UCSD-AML1 (cell line): ENCODE data around the gene NTM.

ENCODE experiments used
- DNase-seq: peaks from one replicate; lab custom pipeline; 2025; ENCODE audit not compliant: unreplicated experiment; lab: John Stamatoyannopoulos, UW

Gene NTM

DNA sequence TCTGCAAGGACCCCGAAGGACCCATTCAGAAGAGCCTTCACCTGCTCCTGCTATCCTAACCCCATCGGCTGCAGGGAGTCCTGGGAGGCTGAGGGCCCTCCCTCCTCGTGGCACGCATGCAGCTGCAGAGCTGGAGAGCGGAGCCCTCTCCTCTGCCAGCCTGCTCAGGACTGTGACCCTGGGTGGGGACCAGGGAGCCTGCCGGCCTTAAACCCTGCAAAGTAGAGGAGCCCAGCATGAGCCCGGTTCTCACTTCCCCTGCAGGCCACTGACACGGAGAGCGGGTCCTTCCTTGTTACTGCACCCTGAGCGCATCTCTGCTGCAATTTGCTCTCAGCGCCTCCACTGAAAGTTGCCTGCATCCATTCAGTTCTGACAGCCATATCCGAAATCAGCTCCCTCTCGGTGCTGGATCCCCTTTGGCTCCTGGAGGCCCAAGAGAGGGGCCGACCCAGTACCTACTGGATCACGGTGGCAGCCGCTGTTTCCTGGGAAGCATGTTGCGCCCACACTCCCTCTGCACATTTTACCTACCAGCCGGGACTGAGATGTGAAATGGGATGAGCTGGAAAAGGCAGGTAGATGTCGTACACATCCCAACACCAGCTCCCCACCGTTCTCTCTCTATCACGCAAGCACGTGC lies 312.1 kb downstream of the NTM start:
- DNase-seq, result no peak

DNA sequence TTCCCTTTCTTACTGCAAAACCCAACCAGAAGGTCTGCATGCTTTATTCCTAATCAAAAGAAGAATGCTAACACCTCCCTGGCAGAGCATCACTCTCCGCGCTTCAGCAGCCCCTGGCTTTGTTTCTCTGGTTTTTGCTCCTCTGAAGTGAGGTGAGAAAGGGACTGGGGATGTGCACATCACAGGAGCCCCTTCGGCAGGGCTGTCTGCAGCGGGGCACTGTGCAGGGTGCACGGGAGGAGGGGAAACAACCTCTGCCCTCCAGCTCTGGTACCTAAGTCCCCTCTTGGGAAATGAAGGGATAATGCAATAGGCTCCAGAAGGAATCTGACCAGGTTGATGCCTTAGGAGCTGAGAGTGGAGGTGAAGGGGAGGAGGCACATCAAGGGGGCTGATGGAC lies 312.7 kb downstream of the NTM start:
- DNase-seq, result no peak

DNA sequence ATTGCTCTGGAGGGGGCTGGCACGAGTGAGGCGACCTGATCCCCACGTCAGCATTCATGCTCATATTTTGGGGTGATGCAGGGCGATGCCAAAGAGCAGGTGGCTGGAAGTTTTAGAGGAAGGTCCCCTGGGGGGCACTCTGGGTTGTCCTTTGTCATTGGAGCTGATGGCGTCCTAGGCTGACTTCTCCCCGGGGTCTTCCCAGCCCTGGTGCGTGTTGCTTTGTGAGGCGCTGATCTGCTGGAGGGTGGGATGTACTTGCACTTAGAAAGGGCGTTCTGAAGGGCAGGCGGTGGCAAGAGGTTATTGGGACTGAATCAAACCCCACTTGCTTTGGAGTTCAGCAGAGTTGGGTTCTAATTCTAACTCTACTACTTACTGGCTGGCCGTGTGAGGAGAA lies 313.3 kb downstream of the NTM start:
- DNase-seq, result no peak

DNA sequence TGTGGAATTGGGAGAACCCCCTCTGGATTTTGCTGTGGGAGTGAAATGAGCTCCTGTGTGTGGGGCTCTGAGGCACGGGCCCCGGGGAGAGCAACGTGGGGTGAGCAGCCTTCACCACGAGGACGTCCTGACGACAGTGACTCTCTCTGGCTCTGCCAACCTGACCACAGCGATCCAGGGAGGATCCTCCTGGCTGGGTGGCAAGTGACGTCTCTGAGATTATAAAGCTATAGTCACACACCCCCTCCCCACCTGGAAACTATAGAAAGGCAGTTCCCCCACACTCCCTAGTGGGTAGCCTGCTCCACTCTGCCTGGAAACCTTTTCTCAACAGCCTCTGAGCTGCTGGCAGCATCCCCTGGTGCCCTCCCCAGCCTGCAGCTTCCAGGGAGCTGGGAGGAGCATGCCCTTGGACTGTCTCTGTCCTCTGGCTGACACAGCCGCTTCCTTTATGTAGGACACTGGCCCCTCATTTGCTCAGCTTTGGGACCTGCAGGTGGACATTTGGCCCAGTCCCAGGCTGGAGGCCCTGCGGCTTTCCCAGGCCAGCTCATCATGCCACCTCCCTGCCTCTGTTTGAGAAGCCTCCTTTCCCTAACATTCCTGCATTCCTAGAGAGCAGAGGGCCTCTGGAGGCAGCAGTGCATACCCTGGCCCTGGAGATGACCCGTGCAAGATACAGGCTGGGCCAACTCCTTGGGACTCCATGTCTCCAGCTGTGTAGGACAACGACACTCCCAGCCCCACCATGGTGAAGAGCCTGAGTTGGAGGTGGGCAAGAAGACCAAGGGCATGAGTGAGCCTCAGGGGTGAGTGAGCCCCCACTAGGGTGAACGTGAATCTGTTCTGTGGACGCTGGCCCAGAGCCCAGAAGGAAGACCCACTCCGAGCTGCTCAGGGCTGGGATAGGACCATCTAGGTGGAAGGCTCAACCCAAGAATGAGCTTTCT lies 314.0 kb downstream of the NTM start:
- DNase-seq, result no peak

DNA sequence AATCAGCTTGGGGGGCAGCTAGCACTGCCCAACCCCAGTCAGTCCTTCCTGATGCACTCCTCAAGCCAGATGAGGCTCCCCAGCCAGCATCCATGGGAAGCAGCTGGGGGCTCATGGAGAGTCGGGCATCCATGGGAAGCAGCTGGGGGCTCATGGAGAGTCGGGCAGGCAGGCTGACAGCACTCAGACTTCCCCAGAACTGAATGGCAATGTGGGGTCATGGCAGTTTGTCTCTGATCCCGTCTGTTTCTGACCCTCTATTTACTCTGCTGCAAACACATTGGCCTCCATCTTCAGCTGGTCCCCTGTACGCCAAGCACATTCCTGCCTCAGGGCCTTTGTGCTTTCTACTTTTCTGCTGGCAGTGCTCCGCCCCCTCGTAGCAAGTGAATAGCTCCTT lies 314.8 kb downstream of the NTM start:
- DNase-seq, result no peak

DNA sequence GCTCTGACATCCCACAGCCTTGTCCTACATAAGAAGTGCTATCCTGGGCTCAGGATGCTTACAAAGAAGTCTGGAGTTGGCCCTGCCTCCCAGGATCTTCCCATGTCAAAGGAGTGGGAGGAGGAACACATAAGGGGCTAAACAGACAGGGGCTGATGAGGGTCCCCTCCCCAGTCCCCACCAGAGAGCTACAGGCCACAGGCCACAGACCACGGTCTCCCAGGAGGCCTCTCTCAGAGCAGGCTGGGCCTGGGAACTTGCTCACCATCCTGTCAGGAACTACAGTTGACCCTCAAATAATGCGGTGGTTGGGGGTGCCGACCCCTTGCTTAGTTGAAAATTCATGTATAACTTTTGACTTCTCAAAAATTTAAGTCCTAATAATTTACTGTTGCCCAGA lies 315.5 kb downstream of the NTM start:
- no peak for DNase-seq

DNA sequence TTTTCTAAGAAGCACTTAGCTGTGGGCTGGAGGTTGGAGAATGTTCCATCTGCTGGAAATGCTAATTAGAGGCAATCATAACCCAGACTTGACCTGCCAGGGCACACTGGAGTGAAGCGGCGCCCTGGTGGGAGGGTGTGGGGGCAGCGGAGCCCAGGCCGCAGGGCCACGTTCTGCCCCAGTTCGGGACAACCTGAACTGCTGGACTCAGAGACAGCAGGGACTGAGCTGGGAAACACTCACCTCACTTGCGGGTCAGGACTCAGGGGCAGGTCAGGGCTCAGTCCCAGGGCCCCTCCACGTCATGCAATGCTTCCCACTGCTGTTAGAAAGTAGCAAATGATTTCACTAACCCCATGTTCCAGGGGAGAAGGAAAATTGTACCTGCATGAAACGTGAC lies 316.4 kb downstream of the NTM start:
- DNase-seq, result no peak

DNA sequence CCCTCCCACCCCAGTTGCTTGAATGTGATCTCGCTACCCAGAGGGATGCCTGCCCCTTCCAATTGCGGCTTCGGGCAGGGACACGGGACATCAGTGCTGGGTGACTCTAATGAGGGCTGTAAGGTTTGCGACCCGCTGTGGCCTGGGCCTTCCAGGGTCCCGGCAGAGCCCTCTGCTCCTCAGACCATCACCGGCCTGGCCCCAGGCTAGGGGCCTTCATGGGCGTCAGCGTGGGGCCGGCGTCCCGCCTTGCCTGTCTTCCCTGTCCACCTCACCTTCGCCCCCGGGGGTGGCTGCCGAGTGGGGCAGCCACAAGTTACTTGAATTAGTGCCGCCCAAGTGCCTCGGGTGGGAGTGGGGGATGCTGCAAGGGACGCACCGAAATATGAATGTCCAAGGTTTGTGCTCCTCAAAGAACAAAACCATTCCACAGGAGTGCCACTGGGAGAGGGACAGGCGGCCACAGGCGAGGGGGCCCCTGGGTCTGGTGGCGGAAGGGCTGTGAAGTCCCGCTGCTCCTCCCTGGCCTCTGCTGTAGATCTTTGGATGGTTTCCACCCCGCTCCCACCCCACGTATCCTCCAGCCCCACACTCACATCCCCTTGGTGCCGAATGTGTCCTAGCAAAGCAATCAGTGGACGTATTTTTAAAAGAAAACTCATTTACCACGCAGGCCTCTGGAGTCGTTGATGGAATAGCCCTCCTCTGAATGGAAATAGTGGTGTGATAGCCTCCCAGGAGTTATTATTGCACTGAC lies 317.1 kb downstream of the NTM start:
- no peak for DNase-seq

DNA sequence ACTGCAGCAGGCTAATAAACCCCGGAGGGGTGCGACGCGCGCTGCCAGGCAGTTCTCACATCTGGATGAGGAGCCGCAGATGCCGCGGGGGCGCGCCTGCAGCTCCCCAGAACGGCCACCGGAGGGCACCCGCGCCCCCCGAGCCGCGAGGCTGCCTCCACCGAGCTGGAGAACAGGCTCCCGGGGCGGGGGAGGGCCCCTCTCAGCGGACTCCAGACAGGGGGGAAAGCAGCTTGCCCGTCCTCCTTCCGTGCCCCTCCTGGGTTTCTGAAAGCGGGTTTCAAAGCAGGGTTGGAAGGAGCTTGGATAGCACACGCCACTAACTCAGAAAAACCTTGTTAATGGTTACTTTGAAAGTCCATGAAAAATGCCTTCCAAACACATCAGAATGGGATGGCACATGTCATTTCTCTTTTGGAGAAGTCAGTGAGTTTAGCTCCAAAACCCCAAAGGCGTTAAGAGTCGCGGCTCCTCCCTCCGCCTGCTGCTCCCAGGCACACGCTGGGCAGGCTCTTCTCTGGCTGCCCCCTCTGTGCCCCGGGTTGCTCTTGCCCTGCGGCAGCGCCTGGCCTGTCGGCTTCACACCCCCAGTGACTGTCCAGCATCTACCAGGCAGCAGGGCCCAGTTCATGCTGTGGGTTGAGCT lies 317.8 kb downstream of the NTM start:
- DNase-seq, result peak; percentile 50

DNA sequence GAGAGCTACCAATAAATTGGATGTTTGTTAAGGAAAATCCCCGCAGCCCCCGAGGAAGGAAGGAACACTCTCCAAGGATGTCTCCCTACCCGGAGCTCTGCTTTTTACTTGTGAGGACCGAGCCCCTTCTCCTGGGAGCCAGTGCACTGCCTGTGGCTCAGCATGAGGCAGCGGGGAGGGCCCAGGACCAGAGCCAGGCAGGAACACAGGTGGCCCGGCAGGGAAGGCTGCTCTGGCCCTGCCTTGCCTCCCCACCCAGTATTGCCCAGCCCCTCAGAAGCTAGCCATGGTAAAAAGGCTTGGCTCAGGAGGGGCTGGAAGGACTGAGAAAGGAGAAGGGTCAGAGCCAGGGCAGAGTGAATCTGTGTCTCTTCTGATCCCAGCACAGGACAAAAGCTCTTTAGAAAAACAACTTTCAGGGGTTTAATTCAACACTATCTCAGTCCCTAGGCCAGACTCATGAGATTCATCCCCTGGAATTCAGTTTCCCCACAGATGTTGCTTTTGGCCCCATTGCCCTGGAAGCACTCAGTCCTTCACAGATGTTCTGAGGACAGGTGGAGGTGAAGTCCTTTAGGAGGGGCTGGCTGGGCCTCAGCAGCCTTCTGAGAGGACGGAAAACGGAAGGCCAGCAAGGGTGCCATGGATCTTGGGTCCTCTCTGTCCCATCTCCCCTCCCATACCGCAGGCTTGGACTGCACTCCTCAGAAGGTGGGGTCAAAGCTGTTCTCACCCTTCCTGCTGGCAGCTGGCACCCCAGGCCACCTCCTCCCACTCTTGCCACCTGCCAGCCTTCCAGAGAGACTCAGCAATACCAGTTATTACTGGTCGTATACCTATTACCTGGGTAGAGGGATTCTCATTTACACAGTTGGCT lies 318.9 kb downstream of the NTM start:
- DNase-seq, result no peak

DNA sequence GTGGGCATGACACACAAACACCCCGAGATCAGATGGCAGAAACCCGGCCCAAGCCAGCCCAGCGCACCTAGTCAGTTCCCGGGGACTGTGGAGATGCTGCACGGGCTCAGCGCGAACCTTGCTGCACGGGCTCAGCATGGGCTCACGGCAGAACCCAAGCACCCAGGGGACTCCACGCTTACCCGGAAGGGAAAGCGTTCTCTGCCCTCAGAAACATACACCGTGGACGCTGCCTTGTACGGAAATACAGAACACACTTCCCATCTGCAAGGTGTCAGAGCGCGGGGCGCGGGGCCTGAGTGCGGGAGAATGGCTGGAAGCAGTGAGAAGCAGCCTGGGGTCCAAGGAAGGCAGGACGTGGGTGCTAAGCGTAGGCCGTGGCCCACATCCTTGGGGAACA lies 319.9 kb downstream of the NTM start:
- DNase-seq, result no peak

DNA sequence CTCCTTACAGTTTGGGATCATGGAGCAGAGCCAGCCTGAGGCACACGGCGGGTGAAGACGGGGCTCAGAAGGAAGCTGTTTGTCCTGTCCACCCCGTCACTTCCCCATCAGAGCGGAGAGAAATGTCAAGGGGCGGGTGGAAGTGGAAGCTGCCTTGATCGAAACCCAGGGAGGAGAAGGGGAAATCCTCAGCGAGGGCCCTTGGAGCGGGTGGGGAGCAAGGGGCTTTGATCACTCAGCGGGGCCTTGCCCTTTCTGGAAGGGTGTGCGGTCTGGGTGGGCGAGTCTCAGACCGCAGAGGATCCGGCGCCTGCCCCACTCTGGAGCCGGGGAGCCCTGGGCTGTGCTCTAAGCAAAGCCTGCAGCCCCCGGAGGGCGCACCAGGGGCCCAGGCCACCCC lies 320.4 kb downstream of the NTM start:
- DNase-seq, result no peak

DNA sequence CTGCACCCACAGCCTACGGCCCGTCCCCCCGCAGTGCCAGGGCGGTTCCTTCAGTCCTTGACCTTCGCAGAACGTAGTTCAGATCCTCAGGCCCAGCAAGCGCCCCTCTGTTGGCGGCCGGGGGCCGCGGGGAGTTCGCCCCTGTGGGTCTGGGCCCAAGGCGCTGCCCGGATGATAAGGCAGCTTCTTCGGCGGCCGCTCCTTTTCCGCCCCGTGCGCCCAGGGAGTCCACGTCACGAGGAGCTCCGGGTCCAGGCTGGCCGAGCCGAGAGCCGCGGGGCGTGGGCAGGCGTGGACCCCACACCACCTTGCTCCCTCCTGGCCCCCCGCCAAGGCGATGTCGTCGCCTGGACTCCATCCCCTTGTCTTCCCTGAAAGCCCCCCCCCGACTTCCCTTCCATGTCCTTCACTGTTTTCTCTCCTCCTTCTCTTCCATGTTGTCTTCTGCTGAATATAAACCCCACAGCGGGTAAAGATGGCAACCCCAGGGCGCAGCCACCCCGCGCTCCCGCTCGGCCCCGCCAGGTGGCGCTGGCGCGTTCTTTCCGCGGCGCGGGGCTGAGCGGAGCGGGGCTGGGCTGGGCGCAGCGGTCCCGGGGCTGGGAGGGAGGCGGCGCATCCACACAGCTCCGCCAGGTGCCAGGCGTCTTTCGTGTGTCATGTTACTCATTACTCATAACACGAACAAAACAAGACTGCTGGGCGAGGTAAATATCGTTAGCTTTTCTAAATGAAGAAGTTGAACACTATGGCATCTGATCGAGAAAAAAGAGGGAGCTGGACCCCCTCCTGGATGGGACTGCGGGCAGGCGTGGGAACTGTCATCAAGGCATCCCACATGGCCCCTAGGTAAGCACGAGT lies 321.0 kb downstream of the NTM start:
- DNase-seq, result no peak

DNA sequence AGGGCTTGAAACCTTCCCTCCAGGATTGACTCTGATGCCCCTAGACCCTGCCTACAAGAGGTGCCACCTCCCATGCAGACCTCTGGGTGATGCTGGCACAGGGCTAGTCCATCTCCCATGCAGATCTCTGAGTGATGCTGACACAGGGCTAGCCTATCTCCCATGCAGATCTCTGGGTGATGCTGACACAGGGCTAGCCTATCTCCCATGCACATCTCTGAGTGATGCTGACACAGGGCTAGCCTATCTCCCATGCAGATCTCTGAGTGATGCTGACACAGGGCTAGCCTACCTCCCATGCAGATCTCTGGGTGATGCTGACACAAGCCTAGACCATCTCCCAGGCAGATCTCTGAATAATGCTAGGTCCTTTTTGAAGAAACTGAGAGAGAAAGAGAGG lies 321.7 kb downstream of the NTM start:
- DNase-seq, result no peak

DNA sequence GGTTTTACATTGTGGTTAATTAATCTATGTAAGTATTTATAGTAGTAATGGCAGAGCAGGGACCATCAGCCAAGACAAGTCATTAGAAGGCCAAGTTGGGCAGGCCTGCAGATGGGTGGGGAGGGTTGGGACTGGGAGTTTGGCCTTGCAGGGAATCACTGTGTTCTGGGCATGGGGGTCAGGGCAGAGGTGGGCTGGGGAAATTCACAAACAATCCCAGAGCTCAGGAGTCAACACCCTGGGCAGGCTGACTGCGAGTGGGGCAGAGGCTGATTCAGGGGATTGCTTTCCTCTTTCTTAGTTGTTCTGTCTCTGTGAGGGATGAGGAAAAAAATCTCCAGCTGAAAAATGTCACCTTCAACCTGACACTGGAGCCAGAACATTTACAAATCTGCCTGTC lies 322.5 kb downstream of the NTM start:
- no peak for DNase-seq

DNA sequence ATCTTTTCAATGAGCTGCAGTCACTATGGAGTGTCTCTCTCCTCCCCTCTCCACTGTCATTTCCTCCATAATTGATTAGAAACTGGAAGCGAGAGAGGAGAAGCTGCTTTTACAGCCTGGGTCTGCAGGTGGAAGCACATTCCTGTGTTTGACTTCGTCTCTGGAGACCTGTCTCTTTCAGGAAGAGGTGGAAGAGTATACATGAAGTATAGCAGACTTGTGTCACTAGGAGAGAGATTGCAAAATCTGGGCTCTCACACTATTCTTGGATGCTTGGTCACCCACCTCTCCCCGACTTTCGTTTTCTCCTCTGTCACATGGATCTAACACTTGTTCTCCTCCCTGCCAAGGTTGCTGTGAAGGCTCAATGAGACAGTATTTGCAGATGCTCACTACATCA lies 323.3 kb downstream of the NTM start:
- DNase-seq, result no peak

DNA sequence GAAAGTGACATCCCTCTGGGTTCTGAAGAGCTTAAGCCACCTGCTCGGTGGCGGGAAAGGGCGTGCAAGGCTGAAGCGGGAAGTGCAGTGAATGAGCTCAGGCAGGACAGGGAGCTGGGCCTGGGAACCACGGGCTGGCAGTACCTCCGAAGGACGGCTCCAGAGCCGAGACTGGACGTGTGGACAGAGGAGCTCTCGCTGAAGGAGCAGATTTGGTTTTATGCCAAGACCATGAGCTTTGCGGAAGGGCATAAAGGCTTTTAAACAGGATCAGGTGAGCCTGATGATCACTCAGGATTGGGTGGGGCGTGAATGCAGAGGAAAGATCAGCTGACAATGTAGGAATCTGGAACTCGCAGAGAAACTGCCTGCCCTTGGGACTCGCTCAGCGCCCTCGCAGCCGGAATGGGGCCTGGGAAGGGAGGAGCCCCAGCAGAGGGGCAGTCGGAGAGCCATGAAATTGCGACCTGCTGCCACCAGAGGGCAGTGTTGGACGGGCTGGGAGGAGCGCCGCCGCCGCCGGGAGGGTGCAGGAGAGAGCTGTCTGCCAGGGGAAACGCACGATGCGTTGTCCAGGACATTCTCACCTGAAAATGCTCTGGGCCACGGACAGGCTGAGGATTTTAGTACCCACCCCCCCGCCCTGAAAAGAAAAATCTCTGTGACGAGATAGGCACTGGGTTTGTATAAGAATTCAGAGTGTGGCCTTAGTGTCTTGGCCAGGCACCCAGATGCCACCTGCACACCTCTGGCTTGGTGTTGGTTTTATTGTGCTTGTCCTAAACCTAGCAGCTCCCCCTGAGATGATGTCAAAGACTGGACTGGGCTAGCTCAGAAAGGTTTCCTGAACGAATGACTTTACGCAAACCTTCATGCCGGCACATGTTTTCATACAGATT lies 324.4 kb downstream of the NTM start:
- peak; percentile 59 for DNase-seq

DNA sequence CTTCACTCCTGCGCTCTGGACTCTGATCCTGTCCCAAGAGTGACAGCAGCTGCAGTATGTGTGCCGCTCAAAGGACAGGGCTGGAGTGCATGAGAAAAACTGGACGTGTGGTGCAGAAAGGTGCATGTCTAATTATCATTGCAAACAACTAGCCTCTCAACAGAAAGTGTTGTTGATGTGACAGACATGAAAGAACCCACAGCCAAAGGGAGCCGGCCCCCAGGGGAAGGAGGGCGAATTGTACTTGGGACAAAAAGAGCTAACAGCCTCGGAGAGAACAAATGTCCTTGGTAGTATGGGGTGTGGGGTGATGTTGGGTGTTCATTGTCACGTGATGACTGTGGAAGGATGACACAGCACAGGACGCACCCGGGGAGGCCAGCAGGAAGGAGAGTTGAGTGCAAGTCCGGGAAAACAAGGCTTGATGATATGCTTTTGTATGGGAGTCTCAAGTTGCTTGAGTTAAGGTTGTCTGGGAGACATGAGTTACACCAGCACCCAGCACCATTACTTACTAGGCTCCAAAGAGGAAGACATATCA lies 325.5 kb downstream of the NTM start:
- DNase-seq, result no peak
